ENCODE data around the gene TSPEAR.

The TSPEAR gene

GRCh38 chr21:44757731-44758130, 46.4 kb upstream of the TSPEAR start:
- no peak overlapping the region for H3K4me3 ChIP-seq (ENCODE audit: low read depth, low read length)
- TF ChIP-seq POLR2A (IDR thresholded peaks at IDR 0.05; ENCODE audit: extremely low read depth, insufficient read length), result no peak
- no peak for TF ChIP-seq MAX (IDR thresholded peaks at IDR 0.05; ENCODE audit: low read depth, low read length)
- TF ChIP-seq MYC (IDR thresholded peaks at IDR 0.05; ENCODE audit: low read depth, low read length), result no peak
- no peak for TF ChIP-seq CTCF (IDR thresholded peaks at IDR 0.05; ENCODE audit: low read depth, low read length)
- DNase-seq (ENCODE audit: low read depth), result no peak

GRCh38 chr21:44756423-44757185, 45.2 kb upstream of the TSPEAR start:
- no peak for TF ChIP-seq MYC (IDR thresholded peaks at IDR 0.05; ENCODE audit: low read depth, low read length)
- no peak for TF ChIP-seq MAX (IDR thresholded peaks at IDR 0.05; ENCODE audit: low read depth, low read length)
- no peak for TF ChIP-seq CTCF (IDR thresholded peaks at IDR 0.05; ENCODE audit: low read depth, low read length)
- no peak for TF ChIP-seq POLR2A (IDR thresholded peaks at IDR 0.05; ENCODE audit: extremely low read depth, insufficient read length)
- no peak for DNase-seq (ENCODE audit: low read depth)

GRCh38 chr21:44755227-44755626, 43.9 kb upstream of the TSPEAR start:
- no peak overlapping the region for H3K4me3 ChIP-seq (ENCODE audit: low read depth, low read length)
- TF ChIP-seq POLR2A (IDR thresholded peaks at IDR 0.05; ENCODE audit: extremely low read depth, insufficient read length), result no peak
- TF ChIP-seq CTCF (IDR thresholded peaks at IDR 0.05; ENCODE audit: low read depth, low read length), result no peak
- no peak for TF ChIP-seq MYC (IDR thresholded peaks at IDR 0.05; ENCODE audit: low read depth, low read length)
- TF ChIP-seq MAX (IDR thresholded peaks at IDR 0.05; ENCODE audit: low read depth, low read length), result no peak
- no peak for DNase-seq (ENCODE audit: low read depth)

More at GRCh38 chr21:44756423-44757185, 45.2 kb upstream of the TSPEAR start:
- no peak overlapping the region for H3K4me3 ChIP-seq (ENCODE audit: low read depth, low read length)

- H3K4me3 ChIP-seq (ENCODE audit: low read depth, low read length), result no peak overlapping the region
- no peak for TF ChIP-seq CTCF (IDR thresholded peaks at IDR 0.05; ENCODE audit: low read depth, low read length)
- no peak for TF ChIP-seq MAX (IDR thresholded peaks at IDR 0.05; ENCODE audit: low read depth, low read length)
- TF ChIP-seq MYC (IDR thresholded peaks at IDR 0.05; ENCODE audit: low read depth, low read length), result no peak
- TF ChIP-seq POLR2A (IDR thresholded peaks at IDR 0.05; ENCODE audit: extremely low read depth, insufficient read length), result no peak
- DNase-seq (ENCODE audit: low read depth), result no peak
Measured at GRCh38 chr21:44753357-44753756, 42.0 kb upstream of the TSPEAR start.

GRCh38 chr21:44752671-44753235, 41.4 kb upstream of the TSPEAR start:
- DNase-seq (ENCODE audit: low read depth), result no peak
- H3K4me3 ChIP-seq (ENCODE audit: low read depth, low read length), result no peak overlapping the region
- TF ChIP-seq POLR2A (IDR thresholded peaks at IDR 0.05; ENCODE audit: extremely low read depth, insufficient read length), result no peak
- TF ChIP-seq MYC (IDR thresholded peaks at IDR 0.05; ENCODE audit: low read depth, low read length), result no peak
- TF ChIP-seq CTCF (IDR thresholded peaks at IDR 0.05; ENCODE audit: low read depth, low read length), result no peak
- TF ChIP-seq MAX (IDR thresholded peaks at IDR 0.05; ENCODE audit: low read depth, low read length), result no peak

Data from NB4 (cell line).